ENCODE data around the gene SKA3.
"Not testable (repeated sequence)": the region's sequence is repeated elsewhere in the genome, so short reads cannot be mapped to it uniquely, and the experiment has no call there.

The SKA3 gene

GRCh38 chr13:21197606-21198225 is 21.4 kb upstream of the SKA3 start:
- not testable (repeated sequence) for H2AFZ ChIP-seq (ENCODE audit: low read length); H3K9me2 ChIP-seq (ENCODE audit: low read depth, low read length); H3K36me3 ChIP-seq (ENCODE audit: insufficient read depth, low read length); H4K20me1 ChIP-seq (ENCODE audit: insufficient read depth, low read length); H3K9ac ChIP-seq (ENCODE audit: low read length); H3K4me2 ChIP-seq (ENCODE audit: low read length); H3K4me1 ChIP-seq (ENCODE audit: insufficient read depth, low read length, severe bottlenecking); H3K4me3 ChIP-seq (ENCODE audit: low read depth, low read length, poor library complexity, severe bottlenecking); H3K9me3 ChIP-seq (ENCODE audit: low read length); H3F3A ChIP-seq (ENCODE audit: insufficient read depth, low read length); H3K79me2 ChIP-seq (ENCODE audit: insufficient read depth, low read length); H3K27ac ChIP-seq (ENCODE audit: low read depth, low read length, poor library complexity, severe bottlenecking); H3K27me3 ChIP-seq (ENCODE audit: insufficient read depth, low read length)

- H3F3A ChIP-seq (ENCODE audit: insufficient read depth, low read length); H4K20me1 ChIP-seq (ENCODE audit: insufficient read depth, low read length); H3K9ac ChIP-seq (ENCODE audit: low read length); H3K27me3 ChIP-seq (ENCODE audit: insufficient read depth, low read length); H3K4me1 ChIP-seq (ENCODE audit: insufficient read depth, low read length, severe bottlenecking); H3K79me2 ChIP-seq (ENCODE audit: insufficient read depth, low read length); H3K36me3 ChIP-seq (ENCODE audit: insufficient read depth, low read length); H2AFZ ChIP-seq (ENCODE audit: low read length); H3K9me2 ChIP-seq (ENCODE audit: low read depth, low read length); H3K9me3 ChIP-seq (ENCODE audit: low read length); H3K4me2 ChIP-seq (ENCODE audit: low read length); H3K27ac ChIP-seq (ENCODE audit: low read depth, low read length, poor library complexity, severe bottlenecking); H3K4me3 ChIP-seq (ENCODE audit: low read depth, low read length, poor library complexity, severe bottlenecking): not testable (repeated sequence)
These were observed 18.4 kb upstream of the SKA3 start for GRCh38 chr13:21194756-21195155.

GRCh38 chr13:21186410-21186809 is 10.1 kb upstream of the SKA3 start:
- H2AFZ ChIP-seq (ENCODE audit: low read length); H3K27me3 ChIP-seq (ENCODE audit: insufficient read depth, low read length); H3K9me3 ChIP-seq (ENCODE audit: low read length); H3K4me3 ChIP-seq (ENCODE audit: low read depth, low read length, poor library complexity, severe bottlenecking); H3F3A ChIP-seq (ENCODE audit: insufficient read depth, low read length); H4K20me1 ChIP-seq (ENCODE audit: insufficient read depth, low read length); H3K9ac ChIP-seq (ENCODE audit: low read length); H3K4me2 ChIP-seq (ENCODE audit: low read length); H3K79me2 ChIP-seq (ENCODE audit: insufficient read depth, low read length); H3K36me3 ChIP-seq (ENCODE audit: insufficient read depth, low read length); H3K27ac ChIP-seq (ENCODE audit: low read depth, low read length, poor library complexity, severe bottlenecking); H3K4me1 ChIP-seq (ENCODE audit: insufficient read depth, low read length, severe bottlenecking); H3K9me2 ChIP-seq (ENCODE audit: low read depth, low read length): not testable (repeated sequence)

GRCh38 chr13:21181671-21182070 is 5.3 kb upstream of the SKA3 start:
- Histone ChIP-seq H3K79me2 (ENCODE audit: insufficient read depth, low read length) (peaks cover 9% of the 10 kb centered on the region), H3K27ac (ENCODE audit: low read depth, low read length, poor library complexity, severe bottlenecking) (no peak overlapping the region), H3K4me3 (ENCODE audit: low read depth, low read length, poor library complexity, severe bottlenecking) (no peak overlapping the region), H2AFZ (ENCODE audit: low read length) (no peak overlapping the region), H3K9me3 (ENCODE audit: low read length) (no peaks in the 10 kb centered on the region), H3K9me2 (ENCODE audit: low read depth, low read length) (no peaks in the 10 kb centered on the region), H3K9ac (ENCODE audit: low read length) (no peak overlapping the region), H3K4me1 (ENCODE audit: insufficient read depth, low read length, severe bottlenecking) (peaks cover 21% of the 10 kb centered on the region), H3K36me3 (ENCODE audit: insufficient read depth, low read length) (peaks cover 13% of the 10 kb centered on the region; the same call in 1 of the 2 replicates), H4K20me1 (ENCODE audit: insufficient read depth, low read length) (no peaks in the 10 kb centered on the region), H3K4me2 (ENCODE audit: low read length) (no peak overlapping the region), H3F3A (ENCODE audit: insufficient read depth, low read length) (no peaks in the 10 kb centered on the region), H3K27me3 (ENCODE audit: insufficient read depth, low read length) (no peaks in the 10 kb centered on the region)
- no peak for TF ChIP-seq EZH2 (IDR thresholded peaks at IDR 0.05; ENCODE audit: borderline replicate concordance, low read length)
- no peak for TF ChIP-seq CTCF (IDR thresholded peaks at IDR 0.05; ENCODE audit: low read length)

GRCh38 chr13:21176982-21177284 is 581 bp upstream of the SKA3 start:
- Histone ChIP-seq H3K36me3 (ENCODE audit: insufficient read depth, low read length) (peaks cover 26% of the 10 kb centered on the region; the same call in 1 of the 2 replicates), H3K4me1 (ENCODE audit: insufficient read depth, low read length, severe bottlenecking) (peaks cover 32% of the 10 kb centered on the region), H3K27ac (ENCODE audit: low read depth, low read length, poor library complexity, severe bottlenecking) (peak overlapping the region; percentile 72), H3K9me2 (ENCODE audit: low read depth, low read length) (no peaks in the 10 kb centered on the region), H3K79me2 (ENCODE audit: insufficient read depth, low read length) (peaks cover 41% of the 10 kb centered on the region), H2AFZ (ENCODE audit: low read length) (no peak overlapping the region), H3K9ac (ENCODE audit: low read length) (peak overlapping the region; percentile 97), H3K27me3 (ENCODE audit: insufficient read depth, low read length) (no peaks in the 10 kb centered on the region), H3K9me3 (ENCODE audit: low read length) (no peaks in the 10 kb centered on the region), H3K4me2 (ENCODE audit: low read length) (peak overlapping the region; percentile 100), H4K20me1 (ENCODE audit: insufficient read depth, low read length) (no peaks in the 10 kb centered on the region), H3K4me3 (ENCODE audit: low read depth, low read length, poor library complexity, severe bottlenecking) (peak overlapping the region; percentile 94), H3F3A (ENCODE audit: insufficient read depth, low read length) (no peaks in the 10 kb centered on the region)
- TF ChIP-seq CTCF (IDR thresholded peaks at IDR 0.05; ENCODE audit: low read length): no peak
- no peak for TF ChIP-seq EZH2 (IDR thresholded peaks at IDR 0.05; ENCODE audit: borderline replicate concordance, low read length)
